ENCODE results near the gene GNAZ.

The GNAZ gene

GRCh38 chr22:23095733-23096342 lies 25.5 kb downstream of the GNAZ start:
- no peak for FAIRE-seq

- no peak for FAIRE-seq
Observed at GRCh38 chr22:23097412-23098229, 27.3 kb downstream of the GNAZ start.

- no peak for FAIRE-seq
Observed at GRCh38 chr22:23098230-23098705, 27.9 kb downstream of the GNAZ start.

- no peak for FAIRE-seq
Observed at GRCh38 chr22:23098718-23099530, 28.6 kb downstream of the GNAZ start.

GRCh38 chr22:23099531-23099804 lies 29.1 kb downstream of the GNAZ start:
- no peak for FAIRE-seq

- no peak for FAIRE-seq
Observed at GRCh38 chr22:23100124-23100801, 29.9 kb downstream of the GNAZ start.

- no peak for FAIRE-seq
Observed at GRCh38 chr22:23101524-23101923, 31.2 kb downstream of the GNAZ start.

GRCh38 chr22:23102002-23102655 lies 31.8 kb downstream of the GNAZ start:
- no peak for FAIRE-seq

GRCh38 chr22:23102776-23103175 lies 32.5 kb downstream of the GNAZ start:
- FAIRE-seq = no peak

- no peak for FAIRE-seq
Observed at GRCh38 chr22:23103199-23103954, 33.1 kb downstream of the GNAZ start.

- no peak for FAIRE-seq
Observed at GRCh38 chr22:23104187-23104971, 34.1 kb downstream of the GNAZ start.

GRCh38 chr22:23105304-23105703 lies 35.0 kb downstream of the GNAZ start:
- no peak for FAIRE-seq

GRCh38 chr22:23105919-23106318 lies 35.6 kb downstream of the GNAZ start:
- FAIRE-seq = no peak

GRCh38 chr22:23106344-23106743 lies 36.0 kb downstream of the GNAZ start:
- FAIRE-seq = no peak

GRCh38 chr22:23106906-23107367 lies 36.6 kb downstream of the GNAZ start:
- peak; percentile 80 for FAIRE-seq

- no peak for FAIRE-seq
Observed at GRCh38 chr22:23107487-23108248, 37.3 kb downstream of the GNAZ start.

- FAIRE-seq = no peak
Observed at GRCh38 chr22:23108249-23109078, 38.1 kb downstream of the GNAZ start.

GRCh38 chr22:23109079-23109347 lies 38.7 kb downstream of the GNAZ start:
- no peak for FAIRE-seq

- FAIRE-seq = no peak
Observed at GRCh38 chr22:23109441-23109978, 39.2 kb downstream of the GNAZ start.
